GM21360 (cell line): ENCODE data around the gene PEX10.

ENCODE experiments used
- ATAC-seq: cut with Tn5 transposase; IDR thresholded peaks from one replicate; pipeline ENCODE4 v1.9.1; 2021; ENCODE audit warnings: mild to moderate bottlenecking, moderate library complexity; ENCODE audit not compliant: unreplicated experiment

The PEX10 gene

GRCh38 chr1:2391041-2391930 lies 21.1 kb downstream of the PEX10 start, which contains the start of the genes MORN1 and RER1:
TSS of gene MORN1 (minus strand) at chr1:2391554. CDS start at chr1:2391533, 21 bp downstream.
TSS of gene RER1 (plus strand) at chr1:2391841. CDS start at chr1:2395791, 3,950 bp downstream.
- ATAC-seq: peak; percentile 85

- no peak for ATAC-seq
These were observed 22.7 kb downstream of the PEX10 start for GRCh38 chr1:2389644-2390043.

GRCh38 chr1:2388004-2388913 lies 24.1 kb downstream of the PEX10 start:
- no peak for ATAC-seq

- ATAC-seq: no peak
These were observed 25.4 kb downstream of the PEX10 start for GRCh38 chr1:2386636-2387611.

- ATAC-seq: no peak
These were observed 26.6 kb downstream of the PEX10 start for GRCh38 chr1:2385606-2386280.

- no peak for ATAC-seq
These were observed 27.4 kb downstream of the PEX10 start for GRCh38 chr1:2384941-2385481.

- ATAC-seq: no peak
These were observed 28.1 kb downstream of the PEX10 start for GRCh38 chr1:2384130-2384860.

- no peak for ATAC-seq
These were observed 28.8 kb downstream of the PEX10 start for GRCh38 chr1:2383576-2383975.

- ATAC-seq: no peak
These were observed 29.6 kb downstream of the PEX10 start for GRCh38 chr1:2382621-2383361.

GRCh38 chr1:2381741-2382620 lies 30.4 kb downstream of the PEX10 start:
- peak; percentile 53 for ATAC-seq

GRCh38 chr1:2380816-2381591 lies 31.4 kb downstream of the PEX10 start:
- ATAC-seq: no peak

GRCh38 chr1:2379733-2380404 lies 32.5 kb downstream of the PEX10 start:
- no peak for ATAC-seq

- no peak for ATAC-seq
These were observed 33.2 kb downstream of the PEX10 start for GRCh38 chr1:2378956-2379732.

- no peak for ATAC-seq
These were observed 33.9 kb downstream of the PEX10 start for GRCh38 chr1:2378441-2378851.
